IMR-90 (cell line): Measurements from ENCODE around the gene SIRPD. TPM values are rescaled to one million over a fixed set of nuclear protein-coding genes. Genes with fewer than 3 reads are reported as not detected.

ENCODE experiments used
- ATAC-seq: fragments of 200-7000 bp; cut with Tn5 transposase; 2 replicates; pipeline ENCODE4 v1.9.1; 2020; ENCODE audit warnings: low read depth, mild to moderate bottlenecking, moderate library complexity
- BruUV-seq: library from RNA; stranded (reverse); fragments of 400-500 nt; replicated peaks from 2 replicates; lab custom pipeline; 2021; lab: Mats Ljungman, UMichigan
- CTCF ChIA-PET: fragments of 300-600 bp; formaldehyde crosslinking; extraction: SDS; loops from one replicate; lab custom pipeline; 2021; ENCODE audit warnings: antibody characterized with exemption; lab: Yijun Ruan, JAX
- POLR2A ChIA-PET: fragments of 300-600 bp; sonication (Branson Sonifier 250); formaldehyde crosslinking; loops from one replicate; lab custom pipeline; 2022; ENCODE audit warnings: antibody characterized with exemption; ENCODE audit not compliant: unreplicated experiment; lab: Charles Lee
- DNase-seq: peaks from one replicate; pipeline ENCODE4 v3.0.0; 2013
- H2AFZ ChIP-seq: replicated peaks from 2 replicates; pipeline ENCODE3; 2013; ENCODE audit warnings: low read length, mild to moderate bottlenecking; ENCODE audit not compliant: poor library complexity
- H2AK5ac ChIP-seq: 2 replicates; pipeline ENCODE4 v1.6.1; 2013; ENCODE audit warnings: low read depth, low read length, inconsistent platforms
- H2AK9ac ChIP-seq: replicated peaks from 2 replicates; pipeline ENCODE3; 2013; ENCODE audit warnings: mild to moderate bottlenecking, low read depth, low read length, moderate library complexity; ENCODE audit not compliant: poor library complexity
- H2BK120ac ChIP-seq: 2 replicates; pipeline ENCODE4 v1.6.1; 2013; ENCODE audit warnings: low read depth, low read length, inconsistent platforms
- H2BK15ac ChIP-seq: 3 replicates; pipeline ENCODE4 v1.6.1; 2013; ENCODE audit warnings: low read depth, low read length, inconsistent platforms
- H2BK20ac ChIP-seq: 2 replicates; pipeline ENCODE4 v1.6.1; 2013; ENCODE audit warnings: low read depth, mild to moderate bottlenecking, inconsistent platforms, low read length, moderate library complexity
- H2BK5ac ChIP-seq: 2 replicates; pipeline ENCODE4 v1.6.1; 2013; ENCODE audit warnings: mild to moderate bottlenecking, low read depth, low read length, inconsistent platforms; ENCODE audit not compliant: poor library complexity, severe bottlenecking
- H3K14ac ChIP-seq: replicated peaks from 2 replicates; pipeline ENCODE4 v1.6.1; 2013; ENCODE audit warnings: low read depth, low read length, inconsistent platforms
- H3K18ac ChIP-seq: 2 replicates; pipeline ENCODE4 v1.6.1; 2013; ENCODE audit warnings: low read depth, low read length, control low read depth
- H3K23ac ChIP-seq: 2 replicates; pipeline ENCODE4 v1.6.1; 2013; ENCODE audit warnings: low read depth, low read length, inconsistent platforms
- H3K27ac ChIP-seq: 2 replicates; pipeline ENCODE4 v1.5.1; 2013; ENCODE audit warnings: mild to moderate bottlenecking, control low read depth, low read length; ENCODE audit not compliant: insufficient read depth
- H3K27me3 ChIP-seq: 2 replicates; pipeline ENCODE4 v1.6.1; 2013; ENCODE audit warnings: low read length; ENCODE audit not compliant: control insufficient read depth, insufficient read depth
- H3K36me3 ChIP-seq: 2 replicates; pipeline ENCODE4 v1.6.1; 2013; ENCODE audit warnings: low read length, mixed read lengths; ENCODE audit not compliant: control insufficient read depth, insufficient read depth
- H3K4ac ChIP-seq: 2 replicates; pipeline ENCODE4 v1.6.1; 2013; ENCODE audit warnings: low read depth, low read length, inconsistent platforms
- H3K4me1 ChIP-seq: 2 replicates; pipeline ENCODE4 v1.6.1; 2013; ENCODE audit warnings: low read length, mixed read lengths; ENCODE audit not compliant: control insufficient read depth, insufficient read depth
- H3K4me2 ChIP-seq: 2 replicates; pipeline ENCODE4 v1.6.1; 2013; ENCODE audit warnings: low read depth, mild to moderate bottlenecking, control low read depth, low read length, moderate library complexity
- H3K4me3 ChIP-seq: 2 replicates; pipeline ENCODE4 v1.5.1; 2013; ENCODE audit warnings: low read depth, mild to moderate bottlenecking, control low read depth, low read length, moderate library complexity; ENCODE audit not compliant: insufficient read depth
- H3K56ac ChIP-seq: 2 replicates; pipeline ENCODE4 v1.6.1; 2013; ENCODE audit warnings: low read length, inconsistent platforms; ENCODE audit not compliant: insufficient read depth; ENCODE audit errors: extremely low read depth
- H3K79me1 ChIP-seq, 2 experiments: 2 replicates each; pipeline ENCODE4 v1.6.1; 2013; ENCODE audit warnings: low read length in 2 of 2, inconsistent platforms in 1 of 2, low read depth in 1 of 2
- H3K9ac ChIP-seq: 2 replicates; pipeline ENCODE4 v1.6.1; 2013; ENCODE audit warnings: low read depth, low read length, control low read depth
- H3K9me1 ChIP-seq: 2 replicates; pipeline ENCODE4 v1.6.1; 2013; ENCODE audit warnings: low read length, inconsistent platforms; ENCODE audit not compliant: insufficient read depth
- H3K9me3 ChIP-seq: 2 replicates; pipeline ENCODE4 v1.6.1; 2013; ENCODE audit warnings: low read length; ENCODE audit not compliant: control insufficient read depth, insufficient read depth
- H4K20me1 ChIP-seq: 2 replicates; pipeline ENCODE4 v1.6.1; 2013; ENCODE audit warnings: low read length, inconsistent platforms; ENCODE audit not compliant: insufficient read depth
- H4K5ac ChIP-seq: 2 replicates; pipeline ENCODE4 v1.6.1; 2013; ENCODE audit warnings: mild to moderate bottlenecking, low read depth, low read length, control low read depth
- H4K8ac ChIP-seq, 2 experiments: 2 replicates each; pipeline ENCODE4 v1.6.1; 2013; ENCODE audit warnings: low read depth in 2 of 2, low read length in 2 of 2, control low read depth in 1 of 2, inconsistent platforms in 1 of 2
- H4K91ac ChIP-seq: 2 replicates; pipeline ENCODE4 v1.6.1; 2013; ENCODE audit warnings: low read depth, low read length, inconsistent platforms; ENCODE audit not compliant: insufficient read depth
- BHLHE40 ChIP-seq: fragments of 150-350 bp; IDR thresholded peaks from 2 replicates; pipeline ENCODE4 v1.6.1; 2016; ENCODE audit warnings: mild to moderate bottlenecking, low read depth, low read length
- CEBPB ChIP-seq: IDR thresholded peaks from 2 replicates; pipeline ENCODE4 v1.6.1; 2012; ENCODE audit warnings: low read depth, low read length, improper control_type of control experiment
- CHD1 ChIP-seq: IDR thresholded peaks from 2 replicates; pipeline ENCODE4 v1.6.1; 2012; ENCODE audit warnings: low read depth, low read length, improper control_type of control experiment
- FOS ChIP-seq: fragments of 150-350 bp; IDR thresholded peaks from 2 replicates; pipeline ENCODE4 v1.6.1; 2016; ENCODE audit warnings: low read depth, low read length
- MAFK ChIP-seq: IDR thresholded peaks from 2 replicates; pipeline ENCODE4 v1.6.1; 2012; ENCODE audit warnings: low read depth, low read length, improper control_type of control experiment
- NFE2L2 ChIP-seq: fragments of 150-350 bp; IDR thresholded peaks from 2 replicates; pipeline ENCODE4 v1.6.1; 2016; ENCODE audit warnings: low read depth, mild to moderate bottlenecking, low read length
- POLR2A ChIP-seq: IDR thresholded peaks from 2 replicates; pipeline ENCODE4 v1.6.1; 2012; ENCODE audit warnings: mild to moderate bottlenecking, low read depth, low read length
- RAD21 ChIP-seq: IDR thresholded peaks from 2 replicates; pipeline ENCODE4 v1.6.1; 2012; ENCODE audit warnings: low read length, improper control_type of control experiment
- RCOR1 ChIP-seq: IDR thresholded peaks from 2 replicates; pipeline ENCODE4 v1.6.1; 2012; ENCODE audit warnings: mild to moderate bottlenecking, low read length, improper control_type of control experiment; ENCODE audit not compliant: insufficient replicate concordance
- SMC3 ChIP-seq: fragments of 150-350 bp; IDR thresholded peaks from 2 replicates; pipeline ENCODE4 v1.6.1; 2016; ENCODE audit warnings: low read depth, mild to moderate bottlenecking, antibody characterized with exemption, low read length, moderate library complexity
- WGBS, 2 experiments: methylation state at CpG; one replicate each; pipeline versions ENCODE4 v1.1.5 to v1.1.7; 2013; ENCODE audit warnings: missing lambda C conversion rate in 2 of 2; ENCODE audit not compliant: insufficient read length in 1 of 2; ENCODE audit errors: extremely low coverage in 2 of 2; 5-methylcytosine and 5-hydroxymethylcytosine counted together
- dilution Hi-C: fragments of 300-500 bp; cut with HindIII; formaldehyde crosslinking; loops from one replicate; pipeline ENCODE4 v1.14.3; 2018; ENCODE audit warnings: low sequenced_read_pairs; ENCODE audit not compliant: unreplicated experiment
- in situ Hi-C: fragments of 300-500 bp; cut with MboI; formaldehyde crosslinking; loops from 3 replicates; pipeline ENCODE4 v1.14.3; 2019; ENCODE audit warnings: low sequenced_read_pairs, inconsistent platforms, mixed read lengths
- intact Hi-C: fragments of 100-400 bp; cut with micrococcal nuclease; formaldehyde crosslinking; loops from 2 replicates; pipeline ENCODE4 v1.10.0; 2022
- polyA plus RNA-seq, 3 experiments: library from polyadenylated mRNA; depleted of rRNA; stranded (reverse); fragments of >200 nt; gene quantifications; 2 replicates each; pipeline ENCODE4 v1.2.3, GENCODE V29; 2012; ENCODE audit warnings: low replicate concordance in 1 of 3
- total RNA-seq: library from RNA; depleted of rRNA; stranded (reverse); fragments of >200 nt; gene quantifications from 2 replicates; pipeline ENCODE4 v1.2.3, GENCODE V29; 2012

The SIRPD gene
- total and polyA plus RNA-seq, 2 of the 4 experiments (the other 2 are of a cell fraction), result not detected

DNA sequence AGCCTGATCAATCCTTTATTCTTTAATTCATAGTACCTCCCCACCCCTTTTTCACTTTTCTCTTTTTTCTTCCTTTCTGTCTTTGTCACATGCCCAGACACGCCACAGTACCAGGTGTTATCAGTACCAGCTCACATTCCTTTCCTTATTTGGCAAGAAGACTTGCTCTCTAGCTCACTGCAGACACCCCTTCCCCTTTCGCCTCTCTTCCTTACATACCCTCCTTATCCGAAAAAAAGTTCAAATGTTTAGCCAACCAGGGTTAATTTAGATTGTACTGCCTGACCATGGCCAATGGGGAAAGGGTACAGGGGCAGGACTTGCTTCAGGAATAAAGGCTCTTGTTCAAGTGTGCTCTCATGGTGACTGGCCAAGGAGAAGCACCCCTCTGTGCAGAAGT lies 57.0 kb downstream of the SIRPD start:
- no peak overlapping the region for H2AK5ac ChIP-seq
- CTCF ChIA-PET, result no interaction called here
- no peak overlapping the region for H3K9ac ChIP-seq

More for the DNA sequence above, 57.0 kb downstream of the SIRPD start:
- POLR2A ChIA-PET, result no interaction called here
- no peak overlapping the region for H2AFZ ChIP-seq
- H3K36me3 ChIP-seq, result no peaks in the 10 kb centered on the region
- no peak overlapping the region for H4K5ac ChIP-seq
- H3K23ac ChIP-seq, result no peak overlapping the region
- BruUV-seq, result no TSS peak
- H3K9me1 ChIP-seq, result no peaks in the 10 kb centered on the region
- H3K4me2 ChIP-seq, result no peak overlapping the region
- H3K27ac ChIP-seq, result no peak overlapping the region
- H4K8ac ChIP-seq, result no peak overlapping the region
- H3K4me1 ChIP-seq, result no peaks in the 10 kb centered on the region
- dilution Hi-C loops, result no loop called here
- no peaks in the 10 kb centered on the region for H3K9me3 ChIP-seq
- no peak overlapping the region for H2BK5ac ChIP-seq
- H2BK15ac ChIP-seq, result no peak overlapping the region
- WGBS, 2 experiments, result 0% methylated on average over 1 of the region's 3 CpGs; no CpG with 5 or more reads in 1 of the 2 experiments
- no peak overlapping the region for H3K4ac ChIP-seq
- no peak overlapping the region for H3K4me3 ChIP-seq
- H2BK20ac ChIP-seq, result no peak overlapping the region
- no peak for DNase-seq
- TF ChIP-seq SMC3, result no peak
- TF ChIP-seq CHD1, result no peak
- no peak for TF ChIP-seq RAD21
- TF ChIP-seq BHLHE40, result no peak
- no peak for TF ChIP-seq CEBPB
- TF ChIP-seq MAFK, result no peak
- TF ChIP-seq RCOR1, result no peak
- TF ChIP-seq POLR2A, result no peak
- no peak for TF ChIP-seq NFE2L2
- TF ChIP-seq FOS, result no peak
- no peaks in the 10 kb centered on the region for H4K20me1 ChIP-seq
- H3K27me3 ChIP-seq, result peaks cover 10% of the 10 kb centered on the region
- in situ Hi-C loops, result no loop called here
- H3K18ac ChIP-seq, result no peak overlapping the region
- H2BK120ac ChIP-seq, result no peak overlapping the region
- ATAC-seq, result no peak
- no peak overlapping the region for H4K91ac ChIP-seq
- no peak overlapping the region for H3K14ac ChIP-seq
- H3K79me1 ChIP-seq, result no peaks in the 10 kb centered on the region
- H3K56ac ChIP-seq, result no peak overlapping the region
- no peak overlapping the region for H2AK9ac ChIP-seq
- intact Hi-C loops, result no loop called here
